Erythroblast (primary cell): Measurements from ENCODE around the gene NXPE3.
A peak's percentile ranks its signal among the peaks of the same experiment; 100 is the strongest.

Source experiments
- DNase-seq, 2 experiments: peaks; one replicate each; lab custom pipeline; 2025; lab: John Stamatoyannopoulos, UW
- GATA1 ChIP-seq: IDR thresholded peaks from 2 replicates; pipeline ENCODE4 v1.6.1; 2011; ENCODE audit warnings: low read depth, mild to moderate bottlenecking, control low read depth, low read length, moderate library complexity
- POLR2A ChIP-seq: IDR thresholded peaks from 2 replicates; pipeline ENCODE4 v1.6.1; 2011; ENCODE audit warnings: mild to moderate bottlenecking, low read length

Gene NXPE3

DNA sequence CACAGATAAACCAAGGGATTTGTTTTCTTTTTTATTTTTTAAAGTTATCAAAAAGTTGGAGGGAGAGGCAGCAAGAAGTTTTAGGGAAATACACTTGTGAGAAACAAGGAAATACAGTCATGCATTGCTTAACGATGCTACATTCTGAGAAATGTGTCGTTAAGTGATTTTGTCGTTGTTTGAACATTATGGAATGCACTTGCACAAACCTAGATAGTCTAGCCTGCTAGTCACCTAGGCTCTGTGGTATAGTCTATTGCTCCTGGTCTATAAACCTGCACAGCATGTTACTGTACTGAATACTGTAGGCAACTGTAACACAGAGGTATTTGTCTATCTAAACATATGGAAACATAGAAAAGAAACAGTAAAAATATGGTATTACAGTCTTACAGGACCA lies 68.3 kb downstream of the NXPE3 start:
- no peak for TF ChIP-seq GATA1
- no peak for TF ChIP-seq POLR2A
- no peak for DNase-seq

DNA sequence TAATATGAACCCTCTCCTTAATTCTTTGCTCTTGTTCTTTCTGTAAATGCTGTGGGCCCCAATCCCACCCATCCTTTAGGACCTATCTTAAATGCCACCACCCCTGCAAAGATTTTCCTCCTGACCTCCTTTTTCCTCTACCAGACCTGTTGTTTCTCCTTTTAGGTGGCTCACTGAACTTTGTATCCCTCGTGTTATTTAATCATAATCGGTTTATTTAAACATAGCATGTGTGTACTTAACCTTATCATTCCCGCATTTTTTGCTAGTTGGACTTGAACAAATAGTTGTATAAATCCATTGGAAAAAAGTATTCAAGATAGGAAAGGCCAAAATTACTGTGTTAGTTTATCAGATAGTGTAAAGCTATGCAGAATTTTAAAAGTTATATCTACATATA lies 69.3 kb downstream of the NXPE3 start:
- DNase-seq = no peak
- TF ChIP-seq POLR2A = no peak
- TF ChIP-seq GATA1 = no peak

DNA sequence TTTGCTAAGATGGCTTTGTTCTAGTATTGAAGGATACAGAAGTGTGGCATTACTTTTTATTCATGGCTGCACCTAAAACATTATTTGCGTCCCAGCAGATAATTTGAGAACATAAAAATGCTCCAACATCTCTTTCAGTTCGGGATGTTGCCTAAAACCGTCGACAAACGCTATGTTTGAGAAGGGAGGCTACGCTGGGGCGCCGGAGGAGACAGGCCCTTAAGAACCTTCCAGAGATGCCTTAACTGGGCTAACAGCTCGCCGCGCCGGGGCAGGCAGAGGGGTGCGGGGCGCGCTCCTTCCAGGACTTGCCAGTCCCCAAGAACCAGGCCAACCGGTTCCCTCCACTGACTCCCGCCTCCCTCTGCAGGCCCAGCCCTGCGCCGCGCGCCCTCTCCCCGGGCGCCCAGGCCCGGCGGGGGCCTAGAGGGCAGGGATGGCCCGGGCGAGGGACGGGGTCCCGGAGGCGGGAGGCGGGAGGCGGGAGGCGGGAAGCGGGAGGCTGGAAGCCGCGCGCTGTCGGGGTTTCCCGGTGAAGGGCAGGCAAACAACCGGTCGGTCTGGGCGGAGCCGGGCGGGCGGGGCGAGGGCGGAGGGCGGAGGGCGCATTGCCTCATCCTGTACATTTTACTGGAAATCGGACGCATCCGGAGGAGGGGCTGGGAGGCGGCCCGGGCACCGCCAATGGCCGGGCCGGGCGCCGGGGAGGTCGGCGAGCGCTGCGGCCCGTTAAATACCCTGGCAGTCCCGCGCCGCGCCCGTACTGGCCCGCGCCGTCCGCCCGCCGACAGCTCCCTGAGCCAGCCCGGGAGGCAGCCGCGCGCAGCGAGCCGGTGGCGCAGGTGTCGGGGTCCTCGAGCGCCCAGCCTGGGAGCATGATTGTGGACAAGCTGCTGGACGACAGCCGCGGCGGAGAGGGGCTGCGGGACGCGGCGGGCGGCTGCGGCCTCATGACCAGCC lies 70.0 kb downstream of the NXPE3 start, which contains the start of gene NFKBIZ:
NFKBIZ (plus strand) TSS at position 761 of the 960 bp plus-strand sequence; CDS start at position 876, 115 bp downstream.
- no peak for TF ChIP-seq GATA1
- TF ChIP-seq POLR2A = peak; percentile 95
- DNase-seq = peak; percentile 91 to 96

DNA sequence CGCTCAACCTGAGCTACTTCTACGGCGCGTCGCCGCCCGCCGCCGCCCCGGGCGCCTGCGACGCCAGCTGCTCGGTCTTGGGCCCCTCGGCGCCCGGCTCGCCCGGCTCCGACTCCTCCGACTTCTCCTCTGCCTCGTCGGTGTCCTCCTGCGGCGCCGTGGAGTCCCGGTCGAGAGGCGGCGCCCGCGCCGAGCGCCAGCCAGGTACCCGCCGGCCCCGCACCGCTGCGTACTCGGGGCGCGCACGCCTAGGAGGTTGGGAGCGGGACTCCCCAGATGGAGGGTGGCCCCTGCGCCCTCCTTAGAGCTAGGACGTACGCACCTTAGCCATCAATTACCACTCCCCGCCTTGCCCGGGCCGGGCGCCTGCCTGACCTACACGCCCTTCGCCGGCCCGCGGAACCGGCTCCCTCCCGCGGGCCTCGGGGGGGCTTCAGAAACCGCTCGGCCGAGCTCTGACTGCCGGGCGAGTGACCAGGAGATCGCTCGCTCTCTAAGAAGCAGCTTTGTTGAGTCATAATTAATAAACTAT lies 70.8 kb downstream of the NXPE3 start:
- TF ChIP-seq POLR2A = peak; percentile 57
- TF ChIP-seq GATA1 = no peak
- DNase-seq = peak; percentile 72 to 85

DNA sequence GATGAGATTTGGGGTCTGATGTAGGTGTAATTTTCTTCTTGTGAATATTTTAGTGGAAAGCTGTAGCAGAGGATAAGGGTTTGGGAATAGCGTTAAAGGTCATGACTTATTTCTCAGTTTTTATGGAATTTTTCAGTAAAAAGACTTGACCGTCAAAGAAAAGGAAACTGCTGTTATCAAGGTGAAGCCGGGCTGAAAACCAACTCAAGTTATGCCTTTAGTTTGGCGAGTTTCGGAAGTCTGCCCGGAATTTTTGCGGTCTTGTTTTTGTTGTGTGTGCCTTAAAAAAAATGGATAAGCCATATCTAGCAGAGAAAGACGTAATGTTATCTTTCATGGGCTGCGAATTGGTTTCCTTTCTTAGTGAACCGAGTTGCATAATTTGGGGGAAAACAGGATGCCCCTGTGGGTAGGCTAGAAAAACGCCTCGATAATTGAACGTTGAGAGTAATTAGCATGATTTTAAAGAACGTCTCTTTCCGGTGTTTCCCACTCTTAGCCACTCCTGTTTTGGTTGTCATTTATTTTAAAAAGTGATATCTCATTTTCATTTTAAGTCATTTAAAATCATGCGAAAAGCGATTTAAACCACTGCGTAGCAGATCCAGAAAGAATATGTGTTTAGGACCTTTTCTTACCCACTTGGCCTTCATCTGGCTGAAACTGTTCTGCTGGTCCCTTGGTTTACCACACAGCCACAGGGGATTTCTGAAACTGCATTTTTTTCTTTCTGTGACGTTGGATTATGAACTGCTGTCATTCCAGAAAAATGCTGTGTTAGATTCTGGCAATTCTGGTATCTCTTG lies 71.4 kb downstream of the NXPE3 start:
- peak; percentile 76 to 79 for DNase-seq

DNA sequence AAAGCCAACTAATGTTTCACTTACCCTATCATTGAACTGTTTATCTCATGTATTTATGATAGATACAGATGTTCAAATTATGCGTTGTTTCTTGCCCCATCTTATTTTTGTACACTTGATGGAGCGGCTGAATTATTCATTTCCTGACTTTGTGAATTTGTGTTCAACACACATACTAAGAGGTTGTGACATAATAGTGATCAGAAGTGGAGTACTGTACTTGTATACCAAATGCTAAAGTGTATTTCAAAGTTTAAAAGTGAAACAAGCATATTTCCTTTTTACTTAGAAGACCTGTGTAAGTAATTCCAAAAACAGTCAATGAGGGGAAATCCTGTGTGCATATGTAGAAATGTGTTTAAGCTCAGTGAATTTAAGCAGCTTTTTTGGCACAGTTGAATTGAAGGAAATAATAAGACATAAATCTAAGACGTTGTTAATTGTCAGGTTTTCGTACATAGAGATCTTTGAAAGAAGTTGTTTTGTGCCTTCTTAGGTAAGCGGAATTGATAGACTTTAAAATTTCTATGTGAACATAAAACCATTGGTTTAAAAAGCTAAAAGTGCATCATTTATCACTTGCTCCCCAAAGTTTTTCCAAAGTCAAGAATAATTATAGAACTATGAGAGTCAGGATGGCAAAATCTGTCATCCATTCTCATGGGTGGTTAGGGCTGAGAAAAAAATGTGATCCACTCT lies 72.2 kb downstream of the NXPE3 start:
- DNase-seq = peak in 1 of 2 experiments; percentile 57

More for the DNA sequence above, 71.4 kb downstream of the NXPE3 start:
- TF ChIP-seq POLR2A = no peak
- TF ChIP-seq GATA1 = no peak

DNA sequence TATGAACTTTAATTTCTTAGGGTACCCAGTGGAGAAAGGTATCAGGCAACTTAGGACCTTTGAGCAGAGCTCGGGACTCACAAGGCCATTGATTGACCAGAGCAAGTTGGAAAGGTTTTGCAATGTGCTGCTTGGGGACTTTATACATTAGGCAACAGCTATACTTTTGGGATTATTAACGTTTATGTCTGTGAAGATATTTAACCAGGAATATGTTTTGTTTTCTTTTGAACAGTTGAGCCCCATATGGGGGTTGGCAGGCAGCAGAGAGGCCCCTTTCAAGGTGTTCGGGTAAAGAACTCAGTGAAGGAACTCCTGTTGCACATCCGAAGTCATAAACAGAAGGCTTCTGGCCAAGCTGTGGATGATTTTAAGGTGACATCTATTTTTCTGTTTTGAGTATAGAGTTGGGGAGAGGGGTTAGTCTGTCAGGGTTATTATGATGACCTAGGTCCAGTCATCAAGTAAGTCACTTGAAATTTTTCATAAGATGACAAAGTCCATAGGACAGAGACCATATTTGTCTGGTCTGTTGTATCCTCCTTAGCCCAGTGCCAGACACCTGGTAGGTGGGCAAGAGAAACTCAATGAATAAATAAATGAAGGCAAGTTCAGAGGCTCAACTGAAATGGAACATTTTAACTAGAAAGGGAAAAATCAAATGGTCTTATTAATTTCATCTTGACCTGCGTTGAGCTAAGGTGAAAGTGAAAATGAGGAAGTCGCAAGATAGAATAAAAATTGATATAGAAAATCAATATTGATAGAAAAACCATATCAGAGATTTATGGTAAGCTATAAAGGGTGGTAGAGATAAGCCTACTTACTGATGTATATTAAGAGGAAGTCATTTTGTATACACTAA lies 73.1 kb downstream of the NXPE3 start:
- peak in 1 of 2 experiments; percentile 25 for DNase-seq
- TF ChIP-seq POLR2A (no peak), GATA1 (no peak)

More for the DNA sequence above, 72.2 kb downstream of the NXPE3 start:
- TF ChIP-seq POLR2A (no peak), GATA1 (no peak)

DNA sequence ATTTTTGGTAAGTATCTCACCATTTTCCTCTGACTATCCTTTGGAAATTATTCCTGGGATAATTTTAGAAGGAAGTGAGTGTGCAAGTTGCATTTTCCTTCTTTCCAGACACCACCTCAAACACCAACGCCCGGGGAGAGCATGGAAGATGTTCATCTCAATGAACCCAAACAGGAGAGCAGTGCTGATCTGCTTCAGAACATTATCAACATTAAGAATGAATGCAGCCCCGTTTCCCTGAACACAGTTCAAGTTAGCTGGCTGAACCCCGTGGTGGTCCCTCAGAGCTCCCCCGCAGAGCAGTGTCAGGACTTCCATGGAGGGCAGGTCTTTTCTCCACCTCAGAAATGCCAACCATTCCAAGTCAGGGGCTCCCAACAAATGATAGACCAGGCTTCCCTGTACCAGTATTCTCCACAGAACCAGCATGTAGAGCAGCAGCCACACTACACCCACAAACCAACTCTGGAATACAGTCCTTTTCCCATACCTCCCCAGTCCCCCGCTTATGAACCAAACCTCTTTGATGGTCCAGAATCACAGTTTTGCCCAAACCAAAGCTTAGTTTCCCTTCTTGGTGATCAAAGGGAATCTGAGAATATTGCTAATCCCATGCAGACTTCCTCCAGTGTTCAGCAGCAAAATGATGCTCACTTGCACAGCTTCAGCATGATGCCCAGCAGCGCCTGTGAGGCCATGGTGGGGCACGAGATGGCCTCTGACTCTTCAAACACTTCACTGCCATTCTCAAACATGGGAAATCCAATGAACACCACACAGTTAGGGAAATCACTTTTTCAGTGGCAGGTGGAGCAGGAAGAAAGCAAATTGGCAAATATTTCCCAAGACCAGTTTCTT lies 74.2 kb downstream of the NXPE3 start:
- TF ChIP-seq POLR2A (no peak), GATA1 (no peak)
- DNase-seq = no peak

DNA sequence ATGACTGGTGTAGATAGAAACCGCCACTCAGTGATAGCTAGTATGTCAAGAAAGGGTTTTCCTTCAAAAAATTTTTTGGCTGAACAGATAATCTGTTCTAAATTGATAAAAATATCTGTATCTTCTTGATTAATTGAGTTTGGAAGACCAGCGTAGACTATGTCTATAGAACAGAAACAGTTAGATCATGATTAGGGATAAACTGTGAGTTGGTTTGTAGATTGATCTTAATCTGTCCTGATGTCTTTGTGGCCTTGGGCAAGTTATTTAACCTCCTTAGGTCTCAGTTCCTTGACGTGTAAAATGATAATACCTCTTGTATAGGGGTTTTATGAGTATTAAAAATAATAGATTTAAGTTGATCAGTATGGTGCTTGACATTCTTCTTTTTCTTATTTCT lies 75.0 kb downstream of the NXPE3 start:
- no peak for TF ChIP-seq POLR2A
- TF ChIP-seq GATA1 = no peak
- no peak for DNase-seq

DNA sequence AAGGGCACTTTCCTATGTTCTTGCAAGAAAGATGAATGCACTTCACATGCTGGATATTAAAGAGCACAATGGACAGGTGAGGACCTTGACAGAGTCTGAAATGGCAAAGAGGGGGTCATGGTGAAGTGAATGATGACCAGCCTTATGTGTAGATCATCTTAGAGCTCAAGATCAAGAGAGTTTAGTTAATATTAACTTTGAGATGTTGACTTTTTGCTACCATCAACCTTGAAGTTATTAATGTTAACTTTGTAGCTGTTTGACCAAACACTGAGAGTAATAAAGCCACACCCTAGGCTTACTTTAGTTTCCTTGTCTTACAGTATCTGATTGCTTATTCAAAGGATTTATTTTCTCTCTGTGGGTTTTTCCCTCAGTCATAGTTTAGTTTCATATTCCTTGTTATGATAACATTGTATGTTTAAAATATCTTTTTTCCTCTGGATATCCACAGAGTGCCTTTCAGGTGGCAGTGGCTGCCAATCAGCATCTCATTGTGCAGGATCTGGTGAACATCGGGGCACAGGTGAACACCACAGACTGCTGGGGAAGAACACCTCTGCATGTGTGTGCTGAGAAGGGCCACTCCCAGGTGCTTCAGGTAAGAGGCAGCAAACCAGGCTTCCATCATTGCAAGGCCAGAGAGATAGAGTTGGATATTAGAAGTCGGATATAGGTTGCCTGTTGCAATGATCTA lies 75.7 kb downstream of the NXPE3 start:
- no peak for TF ChIP-seq POLR2A
- TF ChIP-seq GATA1 = no peak
- DNase-seq = no peak

DNA sequence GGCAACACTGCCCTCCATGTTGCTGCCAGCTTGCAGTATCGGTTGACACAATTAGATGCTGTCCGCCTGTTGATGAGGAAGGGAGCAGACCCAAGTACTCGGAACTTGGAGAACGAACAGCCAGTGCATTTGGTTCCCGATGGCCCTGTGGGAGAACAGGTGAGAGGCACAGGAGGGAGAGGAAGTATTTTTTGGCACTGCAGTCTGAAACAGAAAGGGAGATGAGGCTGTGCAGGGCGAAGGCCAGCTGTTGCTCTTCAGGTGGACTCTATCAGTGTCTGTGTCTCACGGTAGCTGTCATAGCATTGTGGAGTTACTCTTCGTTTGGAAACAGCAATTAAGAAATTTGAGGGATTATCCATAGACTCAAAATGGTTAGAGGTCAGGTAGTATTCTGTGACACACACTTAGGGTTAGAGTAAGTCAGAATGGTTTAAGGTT lies 78.3 kb downstream of the NXPE3 start:
- TF ChIP-seq POLR2A (no peak), GATA1 (no peak)
- no peak for DNase-seq
